Mesendoderm (in vitro differentiated cells): ENCODE results near the gene PXN.

Experiments used
- DNase-seq: peaks from one replicate; pipeline ENCODE4 v3.0.0; 2013
- H2AK5ac ChIP-seq: 2 replicates; pipeline ENCODE4 v1.6.1; 2013; ENCODE audit warnings: low read length, inconsistent platforms
- H2BK120ac ChIP-seq: 2 replicates; pipeline ENCODE4 v1.6.1; 2013; ENCODE audit warnings: low read depth, mild to moderate bottlenecking, low read length, moderate library complexity, mixed read lengths
- H2BK15ac ChIP-seq: replicated peaks from 2 replicates; pipeline ENCODE4 v1.6.1; 2013; ENCODE audit warnings: low read depth, mild to moderate bottlenecking, moderate library complexity
- H2BK5ac ChIP-seq: 2 replicates; pipeline ENCODE4 v1.6.1; 2013; ENCODE audit warnings: low read length, inconsistent platforms
- H3K18ac ChIP-seq: 2 replicates; pipeline ENCODE4 v1.6.1; 2013; ENCODE audit warnings: mild to moderate bottlenecking, low read length, mixed read lengths
- H3K23ac ChIP-seq: one replicate; pipeline ENCODE4 v1.6.1; 2013; ENCODE audit warnings: low read length
- H3K27ac ChIP-seq: 2 replicates; pipeline ENCODE4 v1.5.1; 2013; ENCODE audit warnings: low read depth, mild to moderate bottlenecking, inconsistent platforms, low read length, moderate library complexity
- H3K27me3 ChIP-seq: 2 replicates; pipeline ENCODE4 v1.6.1; 2013; ENCODE audit warnings: low read length, control low read depth, mild to moderate bottlenecking, inconsistent platforms; ENCODE audit not compliant: insufficient read depth, poor library complexity
- H3K36me3 ChIP-seq: 2 replicates; pipeline ENCODE4 v1.6.1; 2013; ENCODE audit warnings: low read length, inconsistent platforms; ENCODE audit not compliant: control insufficient read depth, insufficient read depth
- H3K4ac ChIP-seq: one replicate; pipeline ENCODE4 v1.6.1; 2013; ENCODE audit warnings: low read depth, mild to moderate bottlenecking, low read length, moderate library complexity
- H3K4me1 ChIP-seq: 2 replicates; pipeline ENCODE4 v1.6.1; 2013; ENCODE audit warnings: low read depth, low read length, inconsistent platforms; ENCODE audit not compliant: control insufficient read depth
- H3K4me2 ChIP-seq: 2 replicates; pipeline ENCODE4 v1.6.1; 2013; ENCODE audit warnings: low read length
- H3K4me3 ChIP-seq: 2 replicates; pipeline ENCODE4 v1.5.1; 2013; ENCODE audit warnings: mild to moderate bottlenecking, low read length
- H3K56ac ChIP-seq: one replicate; pipeline ENCODE4 v1.6.1; 2013; ENCODE audit warnings: low read length
- H3K79me1 ChIP-seq: 2 replicates; pipeline ENCODE4 v1.6.1; 2013; ENCODE audit warnings: low read length, inconsistent platforms
- H3K79me2 ChIP-seq: 2 replicates; pipeline ENCODE4 v1.6.1; 2013; ENCODE audit warnings: mild to moderate bottlenecking, low read length; ENCODE audit not compliant: control insufficient read depth, insufficient read depth
- H3K9ac ChIP-seq: 2 replicates; pipeline ENCODE4 v1.6.1; 2013; ENCODE audit warnings: low read length, inconsistent platforms
- H4K5ac ChIP-seq: one replicate; pipeline ENCODE4 v1.6.1; 2013; ENCODE audit warnings: low read length
- H4K8ac ChIP-seq: one replicate; pipeline ENCODE4 v1.6.1; 2013; ENCODE audit warnings: low read depth, mild to moderate bottlenecking, control low read depth, low read length, moderate library complexity
- WGBS: extraction: QIAGEN DNeasy Blood & Tissue Kit; methylation state at CpG from one replicate; pipeline ENCODE4 v1.1.7; 2013; ENCODE audit warnings: low lambda C conversion rate, missing lambda C conversion rate; ENCODE audit not compliant: insufficient coverage; ENCODE audit errors: extremely low coverage; 5-methylcytosine and 5-hydroxymethylcytosine counted together

PXN gene

DNA sequence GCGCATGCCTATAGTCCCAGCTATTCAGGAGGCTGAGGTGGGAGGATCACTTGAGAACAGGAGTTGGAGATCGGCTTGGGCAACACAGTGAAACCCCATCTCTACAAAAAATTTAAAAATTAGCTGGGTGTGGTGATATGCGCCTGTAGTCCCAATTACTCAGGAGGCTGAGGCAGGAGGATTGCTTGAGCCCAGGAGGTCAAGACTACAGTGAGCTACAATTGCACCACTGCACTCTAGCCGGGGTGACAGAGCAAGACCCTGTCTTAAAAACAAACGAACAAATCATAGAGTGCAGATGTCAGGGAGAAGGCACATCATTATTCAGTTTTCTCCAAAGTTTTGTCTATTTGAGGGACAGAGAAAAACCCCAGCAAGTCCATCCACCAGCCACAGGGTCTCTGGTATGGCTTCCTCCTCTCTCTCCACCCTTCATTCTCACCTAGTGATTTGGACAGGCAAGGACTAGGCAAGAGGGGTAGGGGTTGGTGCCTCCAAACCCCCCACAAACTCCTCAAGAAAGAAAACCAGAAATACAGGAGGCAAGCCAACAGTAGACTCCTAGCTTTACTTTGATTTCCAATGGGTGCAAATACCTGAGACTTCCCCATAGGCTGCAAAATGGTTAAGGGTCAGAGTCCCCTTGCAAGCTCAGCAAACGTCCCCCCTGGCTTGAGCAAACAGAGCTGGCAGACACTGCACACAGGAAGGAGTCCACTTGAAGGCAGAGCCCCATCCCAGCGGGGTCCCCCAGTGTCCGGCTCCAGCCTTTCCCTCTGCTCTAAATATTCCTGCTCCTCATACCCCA, 38.1 kb downstream of the PXN start:
- Histone ChIP-seq H3K4me3 (no peak overlapping the region), H2BK5ac (peak overlapping the region; percentile 75), H3K79me2 (peaks cover 43% of the 10 kb centered on the region), H3K18ac (peak overlapping the region; percentile 64), H3K27me3 (no peaks in the 10 kb centered on the region), H3K23ac (no peak overlapping the region), H4K5ac (no peak overlapping the region), H3K79me1 (peaks cover 18% of the 10 kb centered on the region), H3K56ac (peak overlapping the region; percentile 82), H3K4me1 (peaks cover 43% of the 10 kb centered on the region), H3K4ac (peak overlapping the region; percentile 90), H2AK5ac (peak overlapping the region; percentile 1), H3K4me2 (no peak overlapping the region), H3K36me3 (peaks cover 7% of the 10 kb centered on the region), H2BK15ac (no peak overlapping the region), H4K8ac (no peak overlapping the region), H3K9ac (peak overlapping the region; percentile 34), H3K27ac (peak overlapping the region; percentile 96), H2BK120ac (no peak overlapping the region)
- no CpG with 5 or more reads among the region's 8 CpGs for WGBS
- DNase-seq = no peak

DNA sequence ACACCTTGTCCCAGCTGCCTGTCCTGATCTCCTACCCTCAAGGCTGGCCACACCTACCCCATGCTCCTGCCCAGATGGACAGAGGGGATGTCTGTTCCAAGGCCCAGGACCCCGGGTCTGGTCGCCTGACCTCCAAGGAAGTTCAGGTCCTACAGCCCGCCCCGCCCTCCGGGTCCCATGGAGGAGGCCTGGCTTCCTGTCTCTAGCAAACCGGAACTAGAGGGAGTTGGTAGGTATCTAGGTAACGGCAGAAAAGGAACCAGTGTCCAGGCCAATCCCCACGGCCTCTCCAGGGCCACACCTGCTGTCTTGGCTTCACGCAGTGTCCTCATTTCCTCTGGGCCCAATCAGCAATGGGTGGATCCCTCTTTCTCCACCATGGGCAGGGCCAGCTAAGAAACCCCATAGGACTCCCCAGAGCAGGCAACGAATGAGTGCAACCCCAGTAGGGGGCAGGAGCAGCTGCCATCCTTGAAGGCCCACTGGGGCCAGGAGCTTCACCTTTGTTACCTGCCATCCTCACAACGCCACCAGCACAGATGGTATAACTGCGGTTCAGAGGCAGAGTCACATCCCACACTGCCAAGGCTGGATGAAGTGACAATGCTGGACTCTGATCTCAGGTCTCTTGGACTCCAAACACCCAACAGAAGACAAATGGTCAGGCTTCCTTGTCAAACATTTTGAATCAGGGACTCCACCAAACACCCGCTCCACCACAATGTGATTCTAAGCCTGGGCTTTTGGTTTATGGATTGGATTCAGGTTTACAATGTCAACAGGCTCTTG, 39.5 kb downstream of the PXN start:
- no peak for DNase-seq
- WGBS = no CpG with 5 or more reads among the region's 13 CpGs
- peaks cover 37% of the 10 kb centered on the region for H3K79me2 ChIP-seq
- no peak overlapping the region for H4K8ac ChIP-seq
- H2BK5ac ChIP-seq = peak overlapping the region; percentile 68
- peak overlapping the region; percentile 67 for H3K23ac ChIP-seq
- H3K56ac ChIP-seq = peak overlapping the region; percentile 83
- peaks cover 15% of the 10 kb centered on the region for H3K36me3 ChIP-seq
- no peak overlapping the region for H3K4me3 ChIP-seq
- no peak overlapping the region for H2BK15ac ChIP-seq
- H3K4me1 ChIP-seq = peaks cover 33% of the 10 kb centered on the region
- no peak overlapping the region for H3K4ac ChIP-seq
- peak overlapping the region; percentile 79 for H3K27ac ChIP-seq
- H2AK5ac ChIP-seq = peak overlapping the region; percentile 32
- no peaks in the 10 kb centered on the region for H3K27me3 ChIP-seq
- no peak overlapping the region for H3K4me2 ChIP-seq
- no peak overlapping the region for H3K18ac ChIP-seq
- H2BK120ac ChIP-seq = no peak overlapping the region
- H4K5ac ChIP-seq = no peak overlapping the region
- H3K79me1 ChIP-seq = peaks cover 20% of the 10 kb centered on the region
- H3K9ac ChIP-seq = peak overlapping the region; percentile 50

DNA sequence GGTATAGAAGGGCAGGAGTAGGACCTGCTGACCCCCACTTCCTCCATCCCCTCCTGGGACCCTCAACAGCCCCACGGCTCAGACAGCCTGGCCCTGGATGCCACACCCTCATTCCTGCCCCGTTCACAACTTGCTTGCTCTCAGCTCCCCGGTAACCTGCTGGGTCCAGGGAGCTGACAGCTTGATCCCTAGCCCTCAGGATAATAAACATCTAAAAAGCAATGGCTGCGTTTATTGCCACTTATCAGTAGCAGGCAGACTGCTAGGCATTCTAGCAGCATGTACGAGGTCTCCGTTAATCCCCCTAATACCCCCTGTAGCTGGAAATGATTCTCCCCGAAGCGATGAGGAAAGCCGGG, 40.4 kb downstream of the PXN start:
- Histone ChIP-seq H3K18ac (peak overlapping the region; percentile 13), H3K4me2 (no peak overlapping the region), H2BK5ac (no peak overlapping the region), H2AK5ac (no peak overlapping the region), H3K56ac (peak overlapping the region; percentile 83), H3K4me1 (peaks cover 29% of the 10 kb centered on the region), H2BK15ac (no peak overlapping the region), H3K9ac (peak overlapping the region; percentile 50), H3K23ac (no peak overlapping the region), H3K4ac (no peak overlapping the region), H3K27me3 (no peaks in the 10 kb centered on the region), H3K79me1 (peaks cover 22% of the 10 kb centered on the region), H4K8ac (no peak overlapping the region), H3K27ac (peak overlapping the region; percentile 79), H2BK120ac (no peak overlapping the region), H3K79me2 (peaks cover 36% of the 10 kb centered on the region), H3K4me3 (no peak overlapping the region), H4K5ac (no peak overlapping the region), H3K36me3 (peaks cover 20% of the 10 kb centered on the region)
- WGBS = no CpG with 5 or more reads among the region's 9 CpGs
- DNase-seq = peak; percentile 66

DNA sequence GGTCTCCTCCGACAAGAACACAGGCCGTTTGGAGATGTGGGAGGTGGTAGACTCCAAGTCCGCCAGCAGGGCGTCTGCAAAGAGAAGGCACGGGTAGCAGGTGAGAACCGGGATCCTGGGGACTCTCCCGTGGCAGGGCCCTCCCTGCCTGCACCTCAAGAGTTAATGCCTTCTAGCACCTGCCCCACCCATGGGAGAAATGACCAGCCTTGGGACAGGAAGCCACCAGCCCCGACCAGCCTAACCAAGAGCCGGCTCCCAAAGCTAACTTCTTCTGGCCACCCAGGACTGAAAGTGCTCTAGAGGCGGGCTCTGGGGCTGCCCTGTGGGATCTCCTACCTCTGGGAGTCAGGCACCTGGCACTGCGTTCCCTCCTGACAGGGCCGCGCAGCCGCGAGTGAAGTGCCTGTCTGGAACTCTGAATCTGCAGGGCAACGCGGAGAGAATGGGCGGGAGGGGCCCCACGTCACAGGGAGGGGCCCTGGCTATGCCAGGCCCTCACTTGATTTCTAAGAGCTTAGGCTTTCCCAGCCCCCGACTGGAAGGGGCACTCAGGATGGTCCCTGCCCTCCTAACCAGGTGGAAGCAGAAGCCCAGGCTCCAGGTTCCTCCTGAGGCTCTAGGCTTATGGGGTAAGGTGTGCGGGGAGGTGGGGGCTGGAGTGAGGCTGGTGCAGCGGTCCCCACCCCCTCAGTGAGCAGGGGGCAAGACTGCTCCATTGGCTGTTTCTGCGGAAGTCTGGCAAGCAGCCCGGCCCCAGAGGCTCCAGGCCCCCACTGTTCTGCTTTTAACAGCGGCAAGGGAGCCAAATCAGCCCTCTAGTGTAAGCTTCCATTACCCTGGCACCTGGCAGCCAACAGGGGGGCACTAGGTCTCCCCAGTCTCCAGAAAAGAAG, 41.0 kb downstream of the PXN start:
- Histone ChIP-seq H2AK5ac (no peak overlapping the region), H3K23ac (no peak overlapping the region), H3K27ac (peak overlapping the region; percentile 39), H3K36me3 (peaks cover 20% of the 10 kb centered on the region), H3K9ac (peak overlapping the region; percentile 37), H3K56ac (peak overlapping the region; percentile 83), H2BK5ac (no peak overlapping the region), H3K79me1 (peaks cover 19% of the 10 kb centered on the region), H3K4ac (no peak overlapping the region), H3K4me2 (no peak overlapping the region), H3K79me2 (peaks cover 35% of the 10 kb centered on the region), H3K27me3 (no peaks in the 10 kb centered on the region), H3K4me1 (peaks cover 23% of the 10 kb centered on the region), H4K5ac (no peak overlapping the region), H3K4me3 (no peak overlapping the region), H4K8ac (no peak overlapping the region), H3K18ac (peak overlapping the region; percentile 13), H2BK120ac (no peak overlapping the region), H2BK15ac (no peak overlapping the region)
- whole genome bisulfite sequencing = no CpG with 5 or more reads among the region's 25 CpGs
- DNase-seq = no peak

DNA sequence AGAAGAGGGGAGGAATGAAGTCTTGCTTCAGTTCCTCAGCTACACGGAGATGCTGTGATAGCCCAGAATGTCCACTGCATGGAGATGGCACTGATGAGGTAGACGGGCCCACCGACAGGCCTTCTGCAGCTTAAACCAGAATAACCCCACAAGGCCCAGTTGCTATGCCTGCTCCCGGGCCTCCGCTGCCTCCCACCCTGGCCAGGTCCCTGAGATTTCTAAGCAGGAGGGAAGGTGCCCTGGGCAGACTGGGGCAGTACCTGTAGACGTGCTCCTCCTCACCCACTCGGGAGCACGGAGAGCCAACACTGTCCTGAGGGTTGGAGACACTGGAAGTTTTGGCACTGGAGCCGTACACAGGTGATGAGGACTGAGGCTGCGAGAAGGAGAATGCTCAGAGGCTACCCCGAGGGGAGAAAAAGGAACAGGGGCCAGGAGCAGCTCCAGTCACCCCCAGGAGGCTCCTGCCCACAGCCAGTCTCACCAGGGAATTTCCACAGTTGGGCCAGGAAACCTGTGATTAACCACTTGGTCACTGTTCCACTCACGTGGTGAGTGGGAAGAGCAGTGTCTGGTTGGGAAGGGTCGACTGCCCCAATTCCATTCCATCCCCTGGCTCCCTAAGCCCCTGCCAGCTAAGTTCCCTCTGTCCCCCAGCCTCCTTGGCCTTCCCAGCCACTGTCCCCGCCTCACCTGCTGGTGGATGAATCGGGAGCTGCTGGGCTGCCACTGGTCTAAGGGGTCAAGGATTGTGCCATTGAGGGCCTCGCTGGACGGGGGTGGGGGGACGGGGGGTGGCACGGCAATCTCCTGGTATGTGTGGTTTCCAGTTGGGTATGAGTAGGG, 41.8 kb downstream of the PXN start:
- no peaks in the 10 kb centered on the region for H3K27me3 ChIP-seq
- H2AK5ac ChIP-seq = no peak overlapping the region
- H4K5ac ChIP-seq = no peak overlapping the region
- H3K23ac ChIP-seq = no peak overlapping the region
- no peak overlapping the region for H2BK120ac ChIP-seq
- no peak overlapping the region for H3K4me2 ChIP-seq
- peaks cover 20% of the 10 kb centered on the region for H3K79me1 ChIP-seq
- DNase-seq = no peak
- no peak overlapping the region for H2BK15ac ChIP-seq
- H4K8ac ChIP-seq = no peak overlapping the region
- H3K36me3 ChIP-seq = peaks cover 26% of the 10 kb centered on the region
- H3K4me3 ChIP-seq = no peak overlapping the region
- no peak overlapping the region for H3K27ac ChIP-seq
- H3K56ac ChIP-seq = no peak overlapping the region
- H3K4me1 ChIP-seq = peaks cover 21% of the 10 kb centered on the region
- H3K9ac ChIP-seq = no peak overlapping the region
- WGBS = no CpG with 5 or more reads among the region's 19 CpGs
- no peak overlapping the region for H3K4ac ChIP-seq
- H2BK5ac ChIP-seq = no peak overlapping the region
- H3K79me2 ChIP-seq = peaks cover 35% of the 10 kb centered on the region
- no peak overlapping the region for H3K18ac ChIP-seq
